GM13976 (cell line): ENCODE results near the gene GIPC3.

Source experiments
- DNase-seq: peaks from one replicate; pipeline ENCODE4 v3.0.0; 2012; ENCODE audit warnings: low spot score
- in situ Hi-C: fragments of 300-500 bp; cut with MboI; formaldehyde crosslinking; loops from one replicate; pipeline ENCODE4 v1.12.0; 2022; ENCODE audit warnings: low sequenced_read_pairs, mixed read lengths, inconsistent platforms; ENCODE audit not compliant: unreplicated experiment
- TF ChIP-seq, protein P1 (sequence below): IDR thresholded peaks from 2 replicates; pipeline ENCODE4 v1.5.1; 2012; ENCODE audit warnings: borderline replicate concordance, mild to moderate bottlenecking; ENCODE audit not compliant: insufficient read depth; ENCODE audit errors: extremely low read depth, missing control alignments, control extremely low read depth

The GIPC3 gene

DNA sequence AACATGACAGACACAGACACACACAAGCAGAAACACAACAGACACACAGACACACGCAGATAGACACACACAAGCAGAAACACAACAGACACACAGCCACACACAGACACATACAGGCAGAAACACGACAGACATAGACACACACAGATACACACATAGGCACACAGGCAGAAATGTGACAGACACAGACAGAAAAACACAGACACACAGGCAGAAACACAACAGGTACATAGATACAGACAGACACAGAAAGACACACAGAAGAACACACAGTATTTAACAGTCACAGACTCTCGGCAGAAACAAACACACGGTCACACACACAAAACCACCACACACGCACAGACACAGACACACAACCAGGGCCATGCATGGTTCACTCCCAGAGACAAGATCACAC is 20.5 kb downstream of the GIPC3 start:
- in situ Hi-C loops = no loop called here
- TF ChIP-seq, protein P1, sequence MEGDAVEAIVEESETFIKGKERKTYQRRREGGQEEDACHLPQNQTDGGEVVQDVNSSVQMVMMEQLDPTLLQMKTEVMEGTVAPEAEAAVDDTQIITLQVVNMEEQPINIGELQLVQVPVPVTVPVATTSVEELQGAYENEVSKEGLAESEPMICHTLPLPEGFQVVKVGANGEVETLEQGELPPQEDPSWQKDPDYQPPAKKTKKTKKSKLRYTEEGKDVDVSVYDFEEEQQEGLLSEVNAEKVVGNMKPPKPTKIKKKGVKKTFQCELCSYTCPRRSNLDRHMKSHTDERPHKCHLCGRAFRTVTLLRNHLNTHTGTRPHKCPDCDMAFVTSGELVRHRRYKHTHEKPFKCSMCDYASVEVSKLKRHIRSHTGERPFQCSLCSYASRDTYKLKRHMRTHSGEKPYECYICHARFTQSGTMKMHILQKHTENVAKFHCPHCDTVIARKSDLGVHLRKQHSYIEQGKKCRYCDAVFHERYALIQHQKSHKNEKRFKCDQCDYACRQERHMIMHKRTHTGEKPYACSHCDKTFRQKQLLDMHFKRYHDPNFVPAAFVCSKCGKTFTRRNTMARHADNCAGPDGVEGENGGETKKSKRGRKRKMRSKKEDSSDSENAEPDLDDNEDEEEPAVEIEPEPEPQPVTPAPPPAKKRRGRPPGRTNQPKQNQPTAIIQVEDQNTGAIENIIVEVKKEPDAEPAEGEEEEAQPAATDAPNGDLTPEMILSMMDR = no peak

DNA sequence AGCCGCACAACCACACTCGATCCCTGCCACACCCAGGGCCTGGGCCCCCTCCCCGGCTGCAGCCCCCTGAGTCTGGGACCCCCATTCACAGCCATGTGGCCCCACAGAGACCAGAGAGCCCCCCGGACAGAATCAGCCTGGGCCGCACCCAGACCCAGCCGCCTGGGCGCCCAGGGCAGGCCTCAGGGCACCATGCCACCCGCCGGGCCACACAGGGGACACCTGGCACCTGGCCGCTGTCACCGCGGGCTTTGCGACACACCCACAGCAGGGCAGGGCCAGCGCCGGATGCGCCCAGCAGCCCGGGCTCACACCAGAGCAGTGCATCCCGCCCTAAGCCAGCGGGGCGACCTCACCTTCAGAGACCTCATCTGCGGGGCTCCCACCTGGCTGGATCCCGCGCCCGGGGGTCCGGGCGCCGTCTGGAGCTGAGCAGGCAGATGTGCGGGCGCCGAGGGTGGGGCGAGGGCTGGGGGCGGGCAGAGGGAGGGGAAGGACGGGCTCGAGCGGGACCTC is 21.0 kb downstream of the GIPC3 start:
- in situ Hi-C loops = no loop called here
- no peak for DNase-seq
- TF ChIP-seq, protein P1 = no peak

More for the DNA sequence above, 20.5 kb downstream of the GIPC3 start:
- DNase-seq = no peak

DNA sequence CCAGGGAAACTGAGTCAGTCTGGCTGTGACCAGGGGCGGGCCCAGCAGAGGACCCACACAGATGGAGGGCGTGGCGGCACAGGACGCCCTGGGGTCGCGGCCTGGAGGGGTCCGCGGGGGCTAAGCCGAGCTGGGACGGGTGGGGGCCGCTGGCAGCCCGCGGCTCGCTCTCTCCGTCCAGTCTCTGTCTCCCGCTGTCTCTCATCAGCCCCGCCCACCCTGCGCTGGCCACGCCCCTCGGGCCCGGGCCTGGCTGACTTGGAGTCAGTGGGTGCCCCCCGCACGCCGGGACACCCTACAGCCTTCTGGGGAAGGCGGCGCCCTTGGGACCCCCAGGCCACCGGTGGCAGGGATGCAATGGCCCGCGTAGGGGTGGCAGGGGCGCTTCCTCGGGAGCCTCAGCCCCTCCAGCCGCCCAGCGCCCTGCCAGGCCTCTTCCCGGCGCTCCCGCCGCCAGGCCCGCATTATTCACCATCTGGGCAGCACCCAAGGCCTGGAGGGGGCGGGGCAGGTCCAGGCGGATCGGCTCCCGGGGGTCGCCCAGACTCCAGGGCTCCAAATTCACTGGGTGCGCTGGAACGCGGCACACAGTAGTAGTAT is 21.5 kb downstream of the GIPC3 start, which contains the start of gene TBXA2R:
Gene TBXA2R (minus strand): TSS at position 186 of the 600 bp plus-strand sequence. CDS start 6,241 bp downstream, outside the sequence.
- TF ChIP-seq, protein P1 = no peak
- in situ Hi-C loops = no loop called here
- peak; percentile 85 for DNase-seq

DNA sequence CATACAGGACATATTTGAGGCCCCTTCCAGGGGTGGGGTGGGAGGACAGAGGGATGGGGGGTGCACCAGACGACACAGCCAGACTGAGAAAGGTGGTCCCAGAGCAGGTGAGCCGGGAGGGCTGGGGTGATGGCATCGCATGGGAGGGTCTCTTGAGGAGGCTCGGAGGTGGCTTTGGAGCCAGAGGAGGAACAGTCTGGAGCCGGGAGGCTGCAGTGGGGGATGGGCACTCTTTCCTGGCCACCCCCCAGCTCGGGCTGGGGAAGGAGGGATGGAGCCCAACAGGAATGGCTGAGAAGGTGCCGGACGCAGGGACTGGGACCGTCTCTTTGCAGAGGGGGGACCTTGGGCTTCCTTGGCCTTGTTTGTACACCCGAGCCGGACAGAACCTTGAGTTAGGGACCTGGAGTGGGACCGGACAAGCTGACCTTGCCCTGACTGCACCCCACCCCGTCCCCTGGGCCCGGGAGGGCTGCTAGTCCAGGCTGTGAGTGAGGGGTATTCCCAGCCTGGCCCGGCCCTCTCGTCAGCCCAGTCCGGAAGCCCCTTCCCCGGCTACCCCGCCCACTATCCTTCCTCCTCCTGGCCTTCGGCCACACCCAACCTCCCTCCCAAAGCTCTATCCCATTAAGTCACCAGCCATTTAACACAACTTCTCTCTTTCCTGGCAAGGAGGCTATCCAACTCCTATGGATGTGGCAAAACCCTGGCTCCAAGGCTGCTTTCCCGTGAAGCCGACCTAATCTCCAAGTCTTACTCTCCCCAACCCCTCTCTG is 22.2 kb downstream of the GIPC3 start:
- in situ Hi-C loops = no loop called here
- TF ChIP-seq, protein P1 = no peak
- DNase-seq = no peak

DNA sequence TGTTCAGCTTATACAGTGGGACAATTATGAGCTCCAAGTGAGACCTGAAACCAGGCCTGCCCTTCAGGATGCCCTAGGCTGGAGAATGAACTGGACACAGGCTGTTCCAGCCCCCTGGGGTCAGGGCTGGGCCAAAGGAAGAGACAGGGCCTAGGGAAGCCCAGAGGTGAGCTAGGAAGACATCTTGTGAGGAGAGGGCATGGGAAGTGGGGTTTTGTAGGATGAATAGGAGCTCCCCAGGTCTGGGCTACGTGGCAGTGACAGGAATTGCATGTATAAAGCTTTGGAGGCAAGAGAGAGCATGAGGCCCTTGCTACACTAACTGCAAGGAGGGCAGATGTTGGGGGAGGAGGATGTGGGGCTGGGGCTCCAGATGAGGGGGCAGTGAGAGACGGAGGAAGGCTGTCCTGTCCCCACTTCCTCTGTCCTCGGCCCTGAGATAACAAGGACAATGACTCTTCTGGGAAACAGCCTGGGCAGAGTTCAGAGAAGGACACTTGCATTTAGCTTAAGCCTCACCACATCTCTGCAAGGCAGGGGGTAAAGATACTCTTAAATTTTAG is 22.9 kb downstream of the GIPC3 start:
- in situ Hi-C loops = no loop called here
- no peak for DNase-seq
- TF ChIP-seq, protein P1 = no peak

DNA sequence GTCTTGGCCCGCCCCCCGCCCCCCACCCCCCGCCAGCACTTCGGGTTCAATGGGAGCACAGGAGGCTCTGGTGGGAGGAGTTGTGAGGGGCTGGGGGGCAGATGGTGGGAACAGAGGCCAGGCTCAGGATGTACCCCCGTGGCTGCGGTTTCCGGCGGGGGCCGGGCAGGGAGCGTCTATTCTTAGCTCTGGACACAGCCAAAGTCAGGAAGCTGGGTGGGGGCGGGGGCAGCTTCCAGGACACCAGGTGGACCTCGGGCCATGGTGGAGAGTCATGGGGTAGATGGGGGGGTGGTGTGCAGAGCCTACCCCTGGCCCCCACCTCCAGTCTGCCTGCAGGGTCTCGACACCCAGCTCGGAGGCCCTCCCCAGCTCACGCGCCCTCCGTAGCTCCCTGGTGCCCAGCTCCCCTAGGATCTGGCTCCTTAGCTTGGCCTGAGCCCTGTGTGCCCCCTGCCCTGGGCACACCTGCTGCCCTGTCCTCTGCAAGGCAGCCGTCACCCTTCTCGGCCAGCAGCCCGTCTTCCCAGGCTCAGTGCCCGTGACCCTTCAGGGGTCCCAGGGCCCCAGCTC is 23.6 kb downstream of the GIPC3 start:
- TF ChIP-seq, protein P1 = no peak
- in situ Hi-C loops = no loop called here
- DNase-seq = no peak
